ENCODE measurements around the gene PIK3C2G.
A peak's percentile ranks its signal among the peaks of the same experiment; 100 is the strongest.

GRCh38 chr12:18552829-18553228 is 291.5 kb downstream of the PIK3C2G start:
- TF ChIP-seq CTCF (IDR thresholded peaks at IDR 0.05): peak; percentile 41
- no peak for TF ChIP-seq EZH2phosphoT487 (IDR thresholded peaks at IDR 0.05)
- no peak for TF ChIP-seq EZH2 (IDR thresholded peaks at IDR 0.05)
